A673 (cell line): ENCODE measurements around the gene LAX1. TPM values are rescaled to one million over a fixed set of nuclear protein-coding genes. Genes with fewer than 3 reads are reported as not detected.
"Not testable (repeated sequence)": the region's sequence is repeated elsewhere in the genome, so short reads cannot be mapped to it uniquely, and the experiment has no call there.

ENCODE experiments used
- BruUV-seq: library from RNA; stranded (reverse); fragments of 400-500 nt; replicated peaks from 2 replicates; lab custom pipeline; 2021; lab: Mats Ljungman, UMichigan
- CTCF ChIA-PET: fragments of 300-600 bp; sonication (Branson Sonifier 250); formaldehyde crosslinking; loops from one replicate; lab custom pipeline; 2022; ENCODE audit warnings: antibody characterized with exemption; lab: Charles Lee
- POLR2A ChIA-PET: fragments of 300-600 bp; sonication (Branson Sonifier 250); formaldehyde crosslinking; loops from one replicate; lab custom pipeline; 2022; ENCODE audit warnings: antibody characterized with exemption; ENCODE audit not compliant: low non-redundant PET; lab: Charles Lee
- DNase-seq: peaks from one replicate; pipeline ENCODE4 v3.0.0-alpha.2; 2015; ENCODE audit warnings: low spot score
- H3K27ac ChIP-seq: fragments of 200-600 bp; sonication (generic); 2 replicates; pipeline ENCODE4 v1.5.1; 2016; ENCODE audit warnings: mixed run types, low read depth, mild to moderate bottlenecking, mixed read lengths, antibody characterized with exemption, low read length; ENCODE audit not compliant: poor library complexity, severe bottlenecking
- H3K27me3 ChIP-seq: fragments of 200-600 bp; sonication (generic); replicated peaks from 2 replicates; pipeline ENCODE4 v1.6.1; 2017; ENCODE audit warnings: mixed run types, low read depth, mild to moderate bottlenecking, mixed read lengths, antibody characterized with exemption, low read length; ENCODE audit not compliant: insufficient read depth, poor library complexity
- H3K36me3 ChIP-seq: fragments of 200-600 bp; sonication (generic); 2 replicates; pipeline ENCODE4 v1.6.1; 2016; ENCODE audit warnings: mixed run types, mild to moderate bottlenecking, mixed read lengths, antibody characterized with exemption, low read length; ENCODE audit not compliant: insufficient read depth, poor library complexity, severe bottlenecking
- H3K4me1 ChIP-seq: fragments of 200-600 bp; sonication (generic); 2 replicates; pipeline ENCODE4 v1.6.1; 2017; ENCODE audit warnings: mixed run types, mild to moderate bottlenecking, mixed read lengths, antibody characterized with exemption, low read length; ENCODE audit not compliant: insufficient read depth, poor library complexity, severe bottlenecking
- H3K4me3 ChIP-seq: fragments of 200-600 bp; sonication (generic); 2 replicates; pipeline ENCODE4 v1.5.1; 2016; ENCODE audit warnings: low read depth, mixed run types, mild to moderate bottlenecking, mixed read lengths, low read length; ENCODE audit not compliant: poor library complexity, severe bottlenecking
- H3K9me3 ChIP-seq: fragments of 200-600 bp; sonication (generic); 2 replicates; pipeline ENCODE4 v1.6.1; 2016; ENCODE audit warnings: mixed run types, low read depth, mild to moderate bottlenecking, mixed read lengths, antibody characterized with exemption, low read length; ENCODE audit not compliant: poor library complexity, severe bottlenecking
- EZH2 ChIP-seq: fragments of 200-600 bp; sonication (generic); IDR thresholded peaks from 2 replicates; pipeline ENCODE4 v1.6.1; 2017; ENCODE audit warnings: borderline replicate concordance, low read depth, mild to moderate bottlenecking, mixed read lengths, antibody characterized with exemption, low read length; ENCODE audit not compliant: poor library complexity, severe bottlenecking
- intact Hi-C: fragments of 100-400 bp; cut with micrococcal nuclease; formaldehyde crosslinking; loops from one replicate; pipeline ENCODE4 v1.10.0; 2022; ENCODE audit not compliant: unreplicated experiment
- total RNA-seq: library from RNA; stranded (reverse); gene quantifications from 2 replicates; pipeline ENCODE4 v1.2.3, GENCODE V29; 2021
- TF ChIP-seq, protein P1 (sequence below): fragments of 300-800, 200-600 bp; sonication (generic); conservative IDR thresholded peaks from 2 replicates; pipeline ENCODE4 v1.5.1; 2017; ENCODE audit warnings: low read depth, mild to moderate bottlenecking, antibody characterized with exemption, low read length, moderate library complexity, mixed read lengths

LAX1 gene
- total RNA-seq, 1 experiment from 2014 or later: 0.43 TPM

DNA sequence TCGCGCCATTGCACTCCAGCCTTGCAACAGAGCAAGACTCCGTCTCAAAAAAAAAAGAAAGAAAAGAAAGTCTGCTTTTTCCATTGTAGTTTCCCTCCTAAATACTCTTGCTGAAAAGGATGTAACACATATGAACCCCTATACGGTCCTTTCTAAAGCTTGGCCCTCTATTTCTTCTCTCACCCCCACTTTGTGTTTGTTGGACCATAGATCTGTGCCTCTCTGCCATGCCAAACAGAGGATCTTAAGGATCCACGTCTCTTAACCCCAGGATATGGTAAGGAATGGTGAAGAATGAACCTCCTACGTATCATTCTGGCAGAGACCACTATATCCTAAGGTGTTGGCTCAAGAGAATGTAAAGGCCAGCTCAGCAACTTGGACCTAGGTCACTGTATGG is 18.7 kb upstream of the LAX1 start:
- POLR2A ChIA-PET: no interaction called here

DNA sequence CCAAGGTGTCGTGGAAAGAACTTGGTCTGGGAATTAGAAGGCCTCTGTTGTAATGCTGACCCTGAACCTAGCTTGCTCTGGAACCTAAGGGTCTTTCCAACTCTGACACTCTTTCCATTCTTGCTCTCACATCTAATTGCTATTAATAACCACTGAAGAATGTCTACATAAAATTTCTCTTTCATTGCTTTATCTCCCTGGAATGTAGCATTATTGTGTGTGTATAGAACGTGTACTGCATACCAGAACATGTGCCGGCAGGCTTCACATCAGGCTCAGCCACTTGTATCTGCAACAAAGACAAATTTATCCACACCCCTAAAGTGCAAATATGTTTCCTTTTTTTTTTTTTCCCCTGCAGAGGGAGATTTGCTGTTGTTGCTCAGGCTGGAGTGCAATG is 13.9 kb upstream of the LAX1 start:
- CTCF ChIA-PET: no interaction called here
- no peak for DNase-seq
- H3K9me3 ChIP-seq: no peaks in the 10 kb centered on the region
- no peaks in the 10 kb centered on the region for H3K36me3 ChIP-seq
- H3K4me1 ChIP-seq: peaks cover 5% of the 10 kb centered on the region
- no peak overlapping the region for H3K27ac ChIP-seq
- H3K4me3 ChIP-seq: no peak overlapping the region
- no peak for TF ChIP-seq EZH2
- TF ChIP-seq, protein P1, sequence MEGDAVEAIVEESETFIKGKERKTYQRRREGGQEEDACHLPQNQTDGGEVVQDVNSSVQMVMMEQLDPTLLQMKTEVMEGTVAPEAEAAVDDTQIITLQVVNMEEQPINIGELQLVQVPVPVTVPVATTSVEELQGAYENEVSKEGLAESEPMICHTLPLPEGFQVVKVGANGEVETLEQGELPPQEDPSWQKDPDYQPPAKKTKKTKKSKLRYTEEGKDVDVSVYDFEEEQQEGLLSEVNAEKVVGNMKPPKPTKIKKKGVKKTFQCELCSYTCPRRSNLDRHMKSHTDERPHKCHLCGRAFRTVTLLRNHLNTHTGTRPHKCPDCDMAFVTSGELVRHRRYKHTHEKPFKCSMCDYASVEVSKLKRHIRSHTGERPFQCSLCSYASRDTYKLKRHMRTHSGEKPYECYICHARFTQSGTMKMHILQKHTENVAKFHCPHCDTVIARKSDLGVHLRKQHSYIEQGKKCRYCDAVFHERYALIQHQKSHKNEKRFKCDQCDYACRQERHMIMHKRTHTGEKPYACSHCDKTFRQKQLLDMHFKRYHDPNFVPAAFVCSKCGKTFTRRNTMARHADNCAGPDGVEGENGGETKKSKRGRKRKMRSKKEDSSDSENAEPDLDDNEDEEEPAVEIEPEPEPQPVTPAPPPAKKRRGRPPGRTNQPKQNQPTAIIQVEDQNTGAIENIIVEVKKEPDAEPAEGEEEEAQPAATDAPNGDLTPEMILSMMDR: no peak
- intact Hi-C loops: no loop called here
- no TSS peak for BruUV-seq
- no peaks in the 10 kb centered on the region for H3K27me3 ChIP-seq
- POLR2A ChIA-PET: no interaction called here

More for the DNA sequence above, 18.7 kb upstream of the LAX1 start:
- no TSS peak for BruUV-seq
- intact Hi-C loops: no loop called here
- H3K4me3 ChIP-seq: no peak overlapping the region
- no peak for TF ChIP-seq EZH2
- TF ChIP-seq, protein P1: no peak
- H3K4me1 ChIP-seq: peaks cover 15% of the 10 kb centered on the region
- H3K27ac ChIP-seq: no peak overlapping the region
- H3K9me3 ChIP-seq: no peaks in the 10 kb centered on the region
- no peaks in the 10 kb centered on the region for H3K27me3 ChIP-seq
- H3K36me3 ChIP-seq: no peaks in the 10 kb centered on the region
- CTCF ChIA-PET: no interaction called here
- DNase-seq: no peak

DNA sequence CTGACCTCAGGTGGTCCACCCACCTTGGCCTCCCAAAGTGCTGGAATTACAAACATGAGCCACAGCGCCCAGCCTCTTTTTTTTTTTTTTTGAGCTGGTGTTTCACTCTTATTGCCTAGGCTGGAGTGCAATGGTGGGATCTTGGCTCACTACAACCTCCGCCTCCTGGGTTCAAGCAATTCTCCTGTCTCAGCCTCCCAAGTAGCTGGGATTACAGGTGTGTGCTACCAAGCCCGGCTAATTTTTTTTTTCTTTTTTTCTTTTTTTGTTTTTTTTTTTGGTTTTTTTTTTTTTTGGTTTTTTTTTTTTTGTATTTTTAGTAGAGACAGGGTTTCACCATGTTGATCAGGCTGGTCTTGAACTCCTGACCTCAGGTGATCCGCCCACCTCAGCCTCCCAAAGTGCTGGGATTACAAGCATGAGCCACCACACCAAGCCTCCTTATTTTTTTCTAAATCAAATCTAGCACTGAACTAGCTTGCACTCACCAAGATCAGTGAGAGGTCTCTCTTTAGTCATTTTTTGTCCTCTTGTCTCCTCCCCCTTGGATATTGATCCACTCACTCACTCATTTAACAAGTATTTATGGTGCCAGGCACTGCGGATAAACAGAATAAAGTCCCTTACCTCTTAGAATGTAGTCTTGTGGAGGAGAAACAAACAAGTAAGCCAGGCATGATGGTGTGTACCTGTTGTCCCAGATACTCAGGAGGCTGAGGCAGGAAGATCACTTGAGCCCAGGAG is 13.2 kb upstream of the LAX1 start:
- BruUV-seq, H3K36me3 ChIP-seq, DNase-seq, H3K4me1 ChIP-seq, POLR2A ChIA-PET, H3K27me3 ChIP-seq, H3K9me3 ChIP-seq, CTCF ChIA-PET, H3K4me3 ChIP-seq, intact Hi-C loops, H3K27ac ChIP-seq: not testable (repeated sequence)

DNA sequence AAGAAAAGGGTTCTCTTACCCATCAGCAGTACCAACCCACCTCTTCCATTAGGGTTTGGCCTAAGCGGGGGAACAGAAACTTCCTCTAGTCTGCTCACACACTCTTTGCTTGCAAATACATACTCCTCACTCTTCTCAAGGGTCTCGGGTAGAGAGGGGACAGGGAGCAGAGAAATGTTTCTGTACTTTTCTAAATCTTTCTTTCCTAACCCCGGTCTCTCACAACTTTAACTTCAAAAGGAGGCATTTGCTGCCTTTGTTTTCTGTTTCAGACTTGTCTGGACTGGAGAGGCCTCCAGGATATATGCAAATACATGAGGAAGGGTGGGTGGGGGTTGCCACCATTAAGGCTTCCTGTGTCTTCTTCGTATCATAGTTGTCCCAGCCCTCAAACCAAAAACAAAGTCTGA is 10.5 kb upstream of the LAX1 start:
- Histone ChIP-seq H3K27me3 (no peaks in the 10 kb centered on the region), H3K36me3 (no peaks in the 10 kb centered on the region), H3K4me3 (no peak overlapping the region), H3K4me1 (peaks cover 5% of the 10 kb centered on the region), H3K27ac (peak overlapping the region; percentile 40), H3K9me3 (no peaks in the 10 kb centered on the region)
- CTCF ChIA-PET: no interaction called here
- TF ChIP-seq, protein P1: no peak
- TF ChIP-seq EZH2: no peak
- no TSS peak for BruUV-seq
- POLR2A ChIA-PET: no interaction called here
- intact Hi-C loops: no loop called here
- no peak for DNase-seq
